Stimulated activated CD4-positive, alpha-beta T cell treated with anti-CD3 and anti-CD28 coated beads, TNF-alpha, amount 100 ng/mL, for 24 hours (primary cell): Measurements from ENCODE around the gene NR3C2.
"Not testable (repeated sequence)": the region's sequence is repeated elsewhere in the genome, so short reads cannot be mapped to it uniquely, and the experiment has no call there.

ENCODE experiments used
- DNase-seq, 3 experiments: peaks; one replicate each; pipeline ENCODE4 v3.0.0-alpha.2; 2020; ENCODE audit warnings: low read depth in 3 of 3

NR3C2 gene

DNA sequence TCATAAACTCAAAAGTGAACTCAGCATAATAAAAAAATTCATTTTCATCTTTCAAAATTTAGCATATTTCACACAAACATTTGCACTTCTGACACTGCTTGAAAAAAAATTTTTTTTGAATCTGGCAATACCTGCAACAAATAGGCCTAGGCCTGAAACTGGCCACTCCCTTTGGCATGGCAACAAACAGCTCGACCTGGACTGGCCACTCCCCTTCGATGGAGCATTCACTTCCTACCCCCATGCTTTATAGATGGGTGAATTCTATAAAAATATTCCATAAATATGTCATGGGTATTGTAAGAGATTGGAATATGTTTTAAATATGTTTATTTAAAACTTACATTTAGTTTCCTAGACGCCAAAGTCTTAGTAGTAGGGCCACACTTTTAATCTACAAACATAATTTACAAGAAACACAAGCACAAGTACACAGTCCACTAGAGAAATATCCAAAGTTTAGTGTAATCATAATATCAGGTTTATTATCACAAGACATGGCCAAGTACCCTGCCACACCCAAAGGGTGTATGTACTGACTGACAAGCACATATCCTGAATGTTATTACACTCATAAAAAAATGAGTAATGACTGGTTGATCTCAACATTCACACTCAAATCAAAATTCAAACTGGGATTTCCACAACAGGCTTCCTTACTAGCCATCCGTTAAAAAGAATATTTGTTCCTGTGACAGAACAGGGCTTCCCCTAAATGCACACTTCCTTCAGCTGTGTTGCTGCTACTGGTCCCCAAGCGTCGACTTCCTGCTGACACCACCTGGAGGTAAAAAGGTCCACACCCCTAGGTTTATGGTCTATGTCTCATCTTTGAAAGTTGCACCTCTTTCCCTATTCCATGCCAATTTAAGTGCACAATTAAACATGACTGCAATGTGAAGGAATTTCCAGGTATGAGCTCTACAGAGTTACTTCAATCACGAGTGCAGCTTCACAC lies 271.5 kb downstream of the NR3C2 start:
- DNase-seq = no peak

DNA sequence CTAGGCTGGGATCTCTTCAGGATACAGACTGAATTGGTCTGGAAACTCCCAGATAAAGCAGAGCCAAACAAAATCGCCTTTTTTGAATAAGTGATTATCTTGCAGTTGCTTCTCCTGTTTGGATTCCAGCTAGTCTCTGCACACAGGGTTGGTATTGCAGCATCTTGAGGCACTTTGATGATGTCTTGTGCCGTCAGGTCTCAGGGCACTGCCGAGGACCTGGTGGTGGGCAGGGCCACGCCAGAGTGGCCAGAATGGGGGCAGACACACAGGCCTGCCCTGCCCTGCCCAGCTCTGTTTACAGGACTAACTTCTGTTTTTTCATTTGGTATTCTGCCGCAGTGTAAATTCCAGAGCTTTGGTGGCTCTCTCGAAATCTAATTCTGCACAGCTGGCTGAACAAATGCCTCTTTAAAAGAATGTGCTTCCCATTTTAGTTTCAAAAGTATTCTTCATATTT lies 276.1 kb downstream of the NR3C2 start:
- DNase-seq = no peak

DNA sequence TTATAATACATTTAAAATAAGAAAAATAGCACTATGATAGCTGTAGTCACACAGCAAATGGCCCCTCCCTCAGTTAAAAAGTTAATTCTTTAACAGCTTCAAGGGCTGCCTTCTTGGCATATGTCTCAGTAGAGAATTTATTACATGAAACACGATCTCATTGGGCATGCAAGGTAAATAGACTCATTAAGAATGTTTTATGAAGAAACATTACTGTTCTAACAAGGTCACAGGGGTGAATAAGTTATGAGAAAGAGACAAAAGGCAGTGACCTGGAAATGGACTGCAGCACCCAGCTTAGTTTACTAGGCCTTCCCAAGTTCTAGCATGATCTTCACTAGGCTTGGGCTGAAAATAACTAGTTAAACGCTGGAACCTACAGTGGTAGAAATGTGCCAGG lies 277.7 kb downstream of the NR3C2 start:
- no peak for DNase-seq

- no peak for DNase-seq
Measured at GRCh38 chr4:148162991-148163390, 279.2 kb downstream of the NR3C2 start.

DNA sequence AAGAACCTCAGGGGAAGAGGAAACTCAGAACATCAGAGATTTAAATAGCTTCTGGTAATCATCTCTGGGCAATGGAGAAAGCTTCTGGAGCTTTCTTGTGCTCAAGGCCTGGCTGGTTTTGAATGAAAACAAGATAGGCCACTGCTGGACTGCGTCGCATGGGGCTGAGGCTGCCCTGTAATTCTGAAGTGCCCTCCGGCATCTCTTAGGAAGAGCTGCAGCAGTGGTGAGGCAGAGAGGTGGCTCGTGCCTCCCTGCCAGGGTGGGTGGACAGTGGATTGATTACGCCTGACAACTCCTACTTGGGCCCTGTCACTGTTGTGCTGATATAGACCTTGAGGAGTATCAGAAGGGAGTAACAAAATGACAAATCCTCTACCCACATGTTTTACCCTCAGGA lies 279.7 kb downstream of the NR3C2 start:
- no peak for DNase-seq

GRCh38 chr4:148161601-148162000 lies 280.6 kb downstream of the NR3C2 start:
- no peak for DNase-seq

- DNase-seq = no peak
Measured at GRCh38 chr4:148159793-148160192, 282.4 kb downstream of the NR3C2 start.

DNA sequence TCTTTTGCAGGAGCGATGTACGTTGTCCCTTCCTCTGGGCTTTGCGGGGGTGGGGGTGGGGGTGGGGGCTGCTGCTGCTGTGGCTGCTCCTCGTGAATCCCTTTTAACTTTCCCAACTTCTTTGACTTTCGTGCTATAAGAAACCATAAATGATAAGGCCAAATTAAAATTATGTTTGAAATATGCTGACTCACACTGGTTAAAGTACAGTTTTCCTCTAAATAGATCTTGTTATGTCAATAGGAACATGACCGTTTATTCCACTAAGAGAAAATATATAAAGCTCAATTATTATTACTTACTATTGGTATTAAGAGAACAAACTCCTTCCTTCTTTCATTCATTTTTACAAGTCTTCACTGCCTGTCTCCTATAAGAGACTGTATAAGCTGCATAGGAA lies 287.4 kb downstream of the NR3C2 start:
- DNase-seq = no peak

- DNase-seq = no peak
Measured at GRCh38 chr4:148152868-148153625, 289.2 kb downstream of the NR3C2 start.

DNA sequence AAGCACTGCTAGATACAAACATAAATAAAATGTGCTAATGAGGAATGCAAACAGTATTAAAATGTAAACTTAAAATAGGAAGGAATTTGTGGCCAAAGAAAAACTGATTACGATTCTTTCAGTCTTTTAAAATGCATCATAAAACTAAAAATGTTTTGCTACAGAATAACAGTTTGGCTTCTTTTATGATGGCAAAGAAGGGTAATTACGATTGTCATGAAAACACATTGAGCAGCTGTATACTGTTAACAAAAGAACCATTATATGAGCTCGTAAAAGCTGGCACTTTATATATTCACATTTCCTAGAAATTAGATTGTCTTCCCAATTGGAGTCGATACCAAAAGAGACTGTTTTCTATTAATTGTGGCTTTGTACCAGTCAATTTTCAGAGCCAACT lies 290.4 kb downstream of the NR3C2 start:
- no peak for DNase-seq

DNA sequence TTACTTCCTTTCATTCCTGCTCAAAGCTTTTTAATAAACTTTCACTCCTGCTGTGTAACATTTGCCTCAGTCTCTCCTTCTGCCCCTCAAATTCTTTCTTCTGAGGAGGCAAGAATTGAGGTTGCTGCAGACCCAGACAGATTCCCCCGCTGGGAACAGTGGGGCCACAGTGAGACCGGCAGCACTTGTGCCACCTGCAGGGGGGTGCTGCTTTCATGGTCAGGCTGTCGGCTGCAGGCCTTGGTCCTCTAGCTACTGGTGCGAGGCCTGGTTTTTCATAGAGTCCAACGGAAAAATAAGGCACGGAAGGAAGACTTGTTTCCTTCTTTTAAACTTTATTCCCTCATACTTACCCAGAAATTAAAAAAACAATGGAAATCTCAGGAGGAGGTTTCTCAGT lies 296.7 kb downstream of the NR3C2 start:
- DNase-seq = no peak

DNA sequence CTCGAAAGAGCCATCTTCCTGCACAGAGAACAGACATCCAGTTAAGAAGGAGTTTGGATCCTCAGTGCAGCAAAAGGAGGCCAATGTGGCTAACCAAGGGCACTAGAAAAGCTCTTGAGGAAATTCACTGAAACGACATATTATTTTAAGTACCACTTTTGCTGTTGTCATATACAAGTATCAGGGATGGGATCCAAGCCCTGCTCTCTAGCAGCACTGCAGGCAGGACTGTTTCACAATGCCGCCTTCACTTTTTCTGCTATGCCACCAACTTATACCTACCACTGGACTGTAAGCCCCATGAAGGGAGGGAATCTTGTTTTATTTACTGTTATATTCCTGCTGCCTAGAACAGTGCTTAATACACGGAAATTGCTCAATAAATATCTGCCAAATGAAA lies 299.0 kb downstream of the NR3C2 start:
- no peak for DNase-seq

DNA sequence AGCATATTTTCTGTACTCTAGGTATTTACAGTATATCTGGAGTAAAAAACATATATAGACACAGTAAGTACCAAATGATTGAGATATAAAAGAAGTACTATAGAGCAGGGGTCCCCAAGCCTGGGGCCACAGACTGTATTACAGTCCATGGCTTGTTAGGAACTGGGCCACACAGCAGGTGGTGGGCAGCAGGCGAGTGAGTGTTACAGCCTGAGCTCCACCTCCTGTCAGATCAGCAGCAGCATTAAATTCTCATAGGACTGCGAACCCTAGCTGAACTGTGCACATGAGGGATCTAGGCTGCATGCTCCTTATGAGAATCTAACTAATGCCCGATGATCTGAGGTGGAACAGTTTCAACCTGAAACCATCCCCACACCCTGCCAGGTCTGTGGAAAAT lies 300.7 kb downstream of the NR3C2 start:
- DNase-seq = no peak

GRCh38 chr4:148126825-148127224 lies 315.4 kb downstream of the NR3C2 start:
- no peak for DNase-seq

GRCh38 chr4:148124512-148124911 lies 317.7 kb downstream of the NR3C2 start:
- DNase-seq = no peak

- not testable (repeated sequence) for DNase-seq
Measured at GRCh38 chr4:148123161-148123560, 319.1 kb downstream of the NR3C2 start.

- no peak for DNase-seq
Measured at GRCh38 chr4:148120216-148120615, 322.0 kb downstream of the NR3C2 start.

- DNase-seq = no peak
Measured at GRCh38 chr4:148118633-148119032, 323.6 kb downstream of the NR3C2 start.

DNA sequence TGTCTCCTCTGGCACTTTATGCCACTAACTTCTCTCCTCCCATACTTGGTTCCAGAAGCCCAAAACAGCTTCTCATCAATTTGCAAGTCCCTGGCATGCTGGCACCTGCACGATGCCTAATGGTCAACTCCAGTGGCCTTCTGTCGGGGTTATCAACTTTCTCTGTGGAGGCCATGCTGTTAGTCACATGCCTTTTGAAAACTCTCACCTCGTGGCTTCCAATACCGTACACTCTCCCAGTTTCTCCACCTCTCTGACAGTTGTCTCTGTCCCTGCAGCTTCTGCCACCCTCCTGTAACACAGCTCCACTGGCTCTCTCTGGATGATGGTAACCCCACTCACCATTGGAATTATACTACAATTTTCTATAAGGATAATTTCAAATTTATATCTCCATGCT lies 324.0 kb downstream of the NR3C2 start:
- DNase-seq = no peak

- no peak for DNase-seq
Measured at GRCh38 chr4:148116969-148117368, 325.2 kb downstream of the NR3C2 start.

DNA sequence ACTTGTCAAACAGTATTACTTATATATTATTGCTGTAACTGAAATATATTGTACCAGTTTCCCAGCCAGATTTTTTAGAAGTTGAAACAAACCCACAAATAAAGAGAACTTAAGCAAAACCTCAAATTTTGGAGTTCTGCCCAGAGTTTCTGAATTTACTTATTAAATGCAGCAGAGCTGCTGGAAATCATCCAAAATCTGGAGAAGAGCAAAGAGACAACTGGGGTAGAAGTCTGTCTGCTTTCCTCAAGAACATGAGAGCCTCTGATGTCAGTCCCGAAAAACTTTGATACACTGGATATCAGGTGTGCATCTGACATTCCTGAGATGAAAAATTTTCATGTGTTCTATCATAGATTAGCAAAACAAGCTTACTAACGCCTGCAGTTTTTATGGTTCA lies 325.9 kb downstream of the NR3C2 start:
- DNase-seq = no peak

DNA sequence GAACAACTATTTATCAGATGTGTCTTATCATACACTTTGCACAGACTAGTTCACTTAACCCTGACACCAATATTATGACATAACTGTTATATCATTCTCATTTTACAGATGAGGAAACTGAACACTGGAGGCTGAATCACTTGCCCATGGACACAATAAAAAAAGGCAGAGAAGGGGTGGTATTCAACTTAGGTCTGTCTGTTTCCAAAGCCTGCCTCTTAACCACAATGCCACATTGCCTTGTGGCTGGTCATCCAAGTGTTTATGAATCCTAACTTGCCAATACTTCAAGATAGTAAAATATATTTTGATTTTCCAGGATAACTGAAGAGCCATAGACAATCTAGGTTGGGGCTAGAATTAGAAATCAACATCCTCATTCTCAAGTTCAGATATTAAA lies 327.8 kb downstream of the NR3C2 start:
- no peak for DNase-seq
